Activated CD4-positive, CD25-positive, alpha-beta regulatory T cell treated with anti-CD3 and anti-CD28 coated beads, Interleukin-2, amount 50 U/mL, for 24 hours (primary cell): Measurements from ENCODE around the gene SDK2.

ENCODE experiments used
- ATAC-seq, 2 donors: fragments of 150-1000 bp; cut with Tn5 transposase; one replicate each; pipeline ENCODE4 v1.10.0; 2021; ENCODE audit warnings: mild to moderate bottlenecking in 1 of 2, moderate library complexity in 1 of 2

Gene SDK2

DNA sequence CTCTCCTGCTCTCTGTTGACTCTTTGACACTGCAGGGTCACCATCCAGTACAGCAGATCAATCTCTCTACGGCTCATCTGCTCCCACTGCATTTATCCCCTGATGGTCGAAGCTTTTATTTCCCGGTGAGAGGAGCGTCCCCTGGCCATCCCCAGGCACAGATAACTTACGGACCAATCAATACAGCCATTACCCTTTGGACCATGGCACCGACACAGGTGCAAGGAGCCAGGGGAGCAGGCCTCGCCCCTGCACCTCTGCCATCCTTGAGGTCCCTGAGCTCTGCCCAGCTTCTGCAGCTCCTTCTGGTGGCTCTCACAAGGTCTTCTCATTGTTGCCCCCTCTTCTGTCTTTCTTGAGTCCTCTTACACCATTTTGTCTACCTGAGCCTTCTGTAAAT, 115.6 kb downstream of the SDK2 start:
- no peak for ATAC-seq

- no peak for ATAC-seq
Observed at GRCh38 chr17:73526952-73527351, 117.3 kb downstream of the SDK2 start.

DNA sequence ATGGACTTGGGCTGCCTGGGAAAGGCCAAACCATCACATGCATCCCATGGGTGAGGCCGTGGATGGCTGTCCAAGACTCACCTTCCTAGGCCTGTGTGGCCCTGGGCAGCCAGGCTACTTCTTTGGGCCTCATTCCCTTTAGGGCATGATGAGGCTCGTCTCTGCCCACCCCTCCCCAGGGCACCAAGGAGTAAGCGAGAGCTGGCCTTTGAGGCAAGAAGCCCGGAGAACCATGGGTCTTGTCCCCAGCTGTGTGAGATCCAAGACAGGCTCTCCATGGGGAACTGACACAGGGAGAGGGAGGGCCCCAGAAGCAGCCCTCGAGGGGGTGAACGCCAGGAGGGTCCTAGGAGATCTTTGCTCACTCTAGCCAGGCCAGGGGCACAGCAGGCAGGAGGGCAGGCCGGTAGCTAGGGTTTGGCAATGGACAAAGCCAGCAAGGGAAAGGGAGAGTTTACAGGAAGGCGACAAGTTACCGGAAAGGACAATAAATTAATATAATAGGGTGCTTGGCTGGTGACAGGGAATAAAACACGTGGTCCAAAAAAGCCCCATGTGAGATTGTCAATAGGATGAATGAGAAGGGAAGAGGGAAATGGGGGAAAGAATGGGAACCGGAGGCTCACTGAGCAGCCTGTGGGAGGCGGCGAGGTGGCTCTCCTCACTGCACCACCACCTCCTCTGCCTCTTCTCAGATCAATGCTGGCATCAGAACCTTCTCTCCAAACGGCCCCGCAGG, 119.1 kb downstream of the SDK2 start:
- no peak for ATAC-seq

DNA sequence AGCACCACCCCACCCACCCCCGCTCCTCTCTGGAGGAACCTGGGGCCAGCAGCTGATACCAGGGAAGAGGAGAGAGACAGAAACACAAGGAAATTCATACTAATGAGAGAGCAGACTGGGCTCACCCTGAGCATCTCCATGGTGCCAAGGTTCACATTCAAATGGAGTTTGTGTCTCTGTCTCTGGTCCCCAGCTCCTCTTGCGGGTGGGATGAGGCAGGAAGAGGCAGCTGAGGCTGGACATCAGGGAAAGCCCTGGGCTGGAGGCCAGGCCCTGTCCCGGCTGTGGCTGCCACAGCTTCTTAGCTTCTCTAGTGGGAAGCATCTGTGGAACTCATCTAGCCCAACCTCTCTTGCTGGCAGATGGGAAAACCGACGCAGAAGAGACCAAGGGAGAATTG, 121.5 kb downstream of the SDK2 start:
- ATAC-seq: no peak

DNA sequence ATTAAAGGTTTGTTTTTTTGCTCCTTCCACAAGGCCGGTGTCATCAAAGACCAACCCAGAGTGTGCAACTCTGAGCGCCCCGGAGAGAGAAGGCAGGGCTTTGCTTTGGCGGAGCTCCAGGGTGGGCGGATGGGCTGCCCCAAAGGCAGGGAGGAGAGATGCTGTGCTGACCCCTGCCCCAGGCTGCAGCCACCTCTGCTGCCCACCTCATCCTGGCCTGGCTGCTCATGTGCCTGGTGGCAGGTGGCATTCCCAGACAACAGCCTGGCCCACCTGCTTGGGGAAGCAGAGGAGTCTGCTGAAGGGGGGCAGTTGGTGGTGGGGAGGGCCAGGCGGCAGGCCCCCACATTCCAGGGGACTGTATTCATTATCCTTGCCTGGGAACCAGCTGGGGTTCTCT, 122.1 kb downstream of the SDK2 start:
- no peak for ATAC-seq

GRCh38 chr17:73521376-73521775, 122.9 kb downstream of the SDK2 start:
- no peak for ATAC-seq

GRCh38 chr17:73520369-73520761, 123.9 kb downstream of the SDK2 start:
- no peak for ATAC-seq

- no peak for ATAC-seq
Observed at GRCh38 chr17:73519714-73520368, 124.4 kb downstream of the SDK2 start.

DNA sequence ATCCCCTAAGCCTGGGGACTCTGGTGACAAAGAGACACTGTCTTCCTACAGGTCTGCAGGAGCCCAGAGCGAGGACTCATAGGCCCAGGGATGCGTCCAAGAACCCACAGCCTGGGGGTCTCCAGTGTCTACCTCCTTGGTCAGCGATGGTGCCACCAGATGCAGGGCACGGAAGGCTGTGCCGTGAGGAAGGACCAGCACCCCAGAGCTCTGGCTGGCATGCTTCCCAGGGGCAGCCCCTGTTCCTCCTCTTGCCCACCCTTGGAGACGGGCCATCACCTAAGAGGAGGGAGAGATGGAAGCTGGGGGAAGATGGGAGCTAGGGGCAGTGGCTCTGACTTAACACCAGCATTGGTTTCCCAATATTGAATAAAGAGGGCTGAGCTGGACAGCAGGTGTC, 125.2 kb downstream of the SDK2 start:
- ATAC-seq: no peak

DNA sequence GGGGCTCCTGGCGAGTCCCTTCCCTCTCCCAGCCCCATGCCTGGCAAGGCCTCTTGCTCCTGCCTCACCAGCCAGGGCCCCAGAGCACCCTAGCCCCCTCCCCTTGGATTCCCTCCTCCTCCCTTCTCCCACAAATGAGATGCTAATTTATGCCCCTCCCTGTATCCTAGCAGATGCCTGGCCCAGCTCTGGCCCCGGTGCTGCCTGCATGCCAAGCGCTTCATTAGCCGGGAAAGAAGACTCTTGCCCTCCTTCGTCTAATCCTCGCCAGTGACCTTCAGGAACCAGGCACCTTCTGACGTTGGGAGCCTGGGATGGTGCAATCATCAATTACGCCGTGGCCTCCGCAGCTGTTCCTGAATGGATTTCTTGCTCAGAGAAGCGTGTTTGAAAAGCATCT, 127.8 kb downstream of the SDK2 start:
- no peak for ATAC-seq

GRCh38 chr17:73514146-73514863, 129.9 kb downstream of the SDK2 start:
- no peak for ATAC-seq

DNA sequence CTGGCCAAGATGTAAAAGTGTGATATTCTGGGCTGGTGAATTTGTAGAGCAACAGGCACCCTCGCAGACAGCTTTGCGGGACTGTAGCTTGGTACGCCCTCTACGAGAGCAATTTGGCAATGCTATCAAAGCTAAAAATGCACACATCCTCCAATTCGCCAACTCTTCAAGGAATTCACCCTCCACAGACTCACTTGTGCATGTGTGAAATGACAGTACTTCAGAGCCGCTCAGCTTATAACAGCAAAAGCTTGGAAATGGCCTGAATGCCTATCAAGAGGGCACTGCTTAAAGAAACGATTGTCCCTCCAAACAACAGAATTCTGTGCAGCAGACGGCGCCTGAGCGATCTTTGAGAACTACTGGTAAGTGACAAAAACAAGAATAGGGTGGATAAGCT, 130.8 kb downstream of the SDK2 start:
- ATAC-seq: no peak

- no peak for ATAC-seq
Observed at GRCh38 chr17:73511719-73512115, 132.5 kb downstream of the SDK2 start.

DNA sequence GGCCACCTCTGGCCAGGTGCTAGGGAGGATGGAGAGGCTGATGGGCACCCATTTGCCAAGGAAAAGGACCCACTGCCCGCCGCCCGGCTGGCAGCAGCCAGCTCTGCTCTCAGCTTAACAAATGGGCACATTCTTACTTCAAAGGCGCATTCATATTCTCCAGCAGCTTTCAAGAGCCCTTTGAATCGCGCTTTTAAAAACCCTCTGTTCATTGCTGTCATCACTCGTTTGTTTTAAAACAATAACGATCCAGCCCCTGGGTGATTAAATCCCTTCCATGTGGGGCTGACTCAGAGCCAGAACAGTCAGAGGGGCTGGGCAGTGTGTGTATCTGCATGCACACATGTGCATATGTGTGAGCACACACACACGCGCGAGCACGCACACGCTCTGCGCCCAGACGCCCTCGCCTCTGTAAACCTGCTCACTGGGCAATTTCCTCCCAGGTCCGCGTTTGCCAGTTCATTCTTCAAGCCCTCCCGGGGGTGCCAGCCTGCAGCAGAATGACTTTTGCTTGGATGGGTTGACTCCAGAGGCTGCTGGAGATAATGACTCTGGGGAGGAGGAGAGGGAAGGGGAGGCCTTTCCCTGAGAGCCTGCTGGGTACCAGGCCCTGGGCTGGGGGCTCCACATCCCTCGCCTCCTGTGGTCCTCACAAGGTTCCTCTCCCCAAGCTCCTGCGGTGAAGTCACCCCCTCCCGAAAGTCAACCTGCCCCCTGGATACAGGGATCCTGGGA, 133.1 kb downstream of the SDK2 start:
- no peak for ATAC-seq

- no peak for ATAC-seq
Observed at GRCh38 chr17:73508931-73509605, 135.2 kb downstream of the SDK2 start.

DNA sequence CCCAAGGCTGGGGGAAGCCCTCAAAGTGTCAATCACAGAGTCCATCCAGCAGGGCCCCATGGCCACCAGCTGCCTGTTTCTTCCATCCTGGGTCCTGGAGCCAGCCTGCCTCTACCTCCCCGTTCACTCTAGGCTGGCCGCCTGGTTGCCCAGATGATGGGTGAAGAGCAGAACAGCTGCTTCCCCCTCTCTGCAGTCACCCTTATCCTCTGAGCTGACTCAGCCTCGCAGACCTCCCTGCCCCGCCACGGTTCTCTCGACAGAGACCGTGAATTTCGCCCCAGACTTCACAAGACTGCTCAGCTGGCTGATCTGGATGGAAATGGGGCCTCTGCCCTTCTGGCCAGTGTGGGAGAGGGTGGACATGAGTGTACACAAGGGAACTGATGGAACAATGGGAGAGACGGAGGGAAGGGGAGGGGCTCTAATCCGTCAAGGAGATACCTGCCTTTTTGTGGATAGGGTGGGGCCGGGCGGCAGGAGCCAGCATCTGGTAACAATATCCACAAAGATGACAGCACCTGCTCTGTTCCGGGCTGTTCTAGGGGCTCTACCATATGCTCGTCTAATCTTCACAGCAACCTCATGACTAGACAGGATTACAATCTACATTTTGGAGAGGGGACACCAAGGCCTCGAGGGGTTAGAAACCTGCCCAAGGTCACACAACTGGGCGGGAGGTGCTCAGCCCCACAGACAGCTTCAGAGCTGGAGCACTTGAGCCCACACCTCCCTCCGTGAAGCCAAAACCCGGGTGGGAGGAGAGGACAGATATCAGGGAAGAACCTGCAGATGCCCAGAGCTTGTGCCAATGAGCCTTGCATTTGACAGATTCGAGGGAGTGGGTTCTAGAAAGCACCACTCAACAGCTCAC, 136.0 kb downstream of the SDK2 start:
- no peak for ATAC-seq

DNA sequence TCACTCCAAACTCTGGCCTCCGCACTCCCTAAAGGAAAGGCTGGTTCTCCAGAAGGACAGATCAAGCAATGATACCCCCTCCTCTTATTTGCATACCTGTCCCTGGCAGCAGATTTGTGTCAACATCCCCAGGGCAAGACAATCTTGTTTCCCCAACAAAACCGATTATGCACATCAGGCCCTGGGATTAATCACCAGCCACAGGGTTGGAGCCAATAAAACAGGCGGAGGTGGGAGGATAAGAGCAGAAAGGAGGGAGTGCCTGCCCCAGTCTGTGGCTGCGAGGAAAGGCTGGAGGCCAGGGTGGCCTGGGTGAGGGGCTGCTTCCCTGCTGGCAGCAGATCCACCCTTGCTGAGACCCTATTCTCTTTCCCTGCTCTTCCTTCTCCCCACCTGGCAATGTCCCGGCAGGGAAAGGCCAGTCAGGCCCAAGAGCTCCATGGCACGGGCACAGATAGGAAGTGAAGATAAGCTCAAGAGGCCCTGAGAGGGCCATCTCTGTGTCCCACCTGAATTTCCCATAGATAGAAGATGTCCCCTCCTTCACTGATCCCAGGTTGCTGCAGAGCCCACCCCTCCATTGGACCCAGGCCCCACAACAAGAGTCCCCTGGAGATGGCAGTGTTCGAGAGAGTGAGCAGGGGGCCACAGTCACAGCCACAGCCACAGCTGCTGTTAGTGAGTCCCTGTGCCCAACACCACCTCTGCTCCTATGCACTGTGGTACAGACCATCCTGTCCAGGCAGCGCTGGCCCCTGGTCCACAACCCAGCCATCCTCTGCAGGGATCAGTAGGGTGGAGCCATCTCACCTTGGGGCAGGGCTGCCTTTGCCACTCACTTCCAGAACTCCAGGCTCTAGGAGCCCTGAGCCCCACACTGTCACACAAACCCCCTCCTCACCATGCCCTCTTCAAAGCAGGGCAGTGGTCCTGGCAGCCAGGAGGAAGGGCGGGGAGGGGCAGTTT, 137.5 kb downstream of the SDK2 start:
- no peak for ATAC-seq

GRCh38 chr17:73503560-73503959, 140.7 kb downstream of the SDK2 start:
- no peak for ATAC-seq

DNA sequence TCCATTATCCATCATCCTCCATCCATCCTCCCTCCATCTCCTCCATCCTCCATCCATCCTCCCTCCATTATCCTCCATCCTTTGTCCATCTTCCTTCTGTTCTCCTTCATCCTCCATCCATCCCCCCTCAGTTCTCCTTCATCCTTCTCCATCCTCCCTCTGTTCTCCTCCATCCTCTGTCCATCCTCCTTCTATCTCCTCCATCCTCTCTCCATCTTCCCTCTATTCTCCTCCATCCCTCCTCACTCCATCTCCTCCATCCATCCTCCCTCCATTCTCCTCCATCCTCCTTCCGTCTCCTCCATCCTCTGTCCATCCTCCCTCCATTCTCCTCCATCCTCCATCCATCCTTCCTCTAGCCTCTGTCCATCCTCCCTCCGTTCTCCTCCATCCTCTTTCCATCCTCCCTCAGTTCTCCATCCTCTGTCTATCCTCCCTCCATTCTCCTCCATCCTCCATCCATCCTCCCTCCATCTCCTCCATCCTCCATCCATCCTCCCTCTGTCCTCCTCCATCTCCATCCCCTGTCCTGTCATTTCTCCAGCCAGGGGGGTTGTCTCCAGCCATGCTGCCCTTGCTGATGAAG, 143.7 kb downstream of the SDK2 start:
- ATAC-seq: no peak
